ENCODE data around the gene WWP2. TPM values are rescaled to one million over a fixed set of nuclear protein-coding genes. Genes with fewer than 3 reads are reported as not detected.
A peak's percentile ranks its signal among the peaks of the same experiment; 100 is the strongest.

The WWP2 gene
- total RNA-seq, 1 experiment from 2014 or later, result 40.2 TPM

DNA sequence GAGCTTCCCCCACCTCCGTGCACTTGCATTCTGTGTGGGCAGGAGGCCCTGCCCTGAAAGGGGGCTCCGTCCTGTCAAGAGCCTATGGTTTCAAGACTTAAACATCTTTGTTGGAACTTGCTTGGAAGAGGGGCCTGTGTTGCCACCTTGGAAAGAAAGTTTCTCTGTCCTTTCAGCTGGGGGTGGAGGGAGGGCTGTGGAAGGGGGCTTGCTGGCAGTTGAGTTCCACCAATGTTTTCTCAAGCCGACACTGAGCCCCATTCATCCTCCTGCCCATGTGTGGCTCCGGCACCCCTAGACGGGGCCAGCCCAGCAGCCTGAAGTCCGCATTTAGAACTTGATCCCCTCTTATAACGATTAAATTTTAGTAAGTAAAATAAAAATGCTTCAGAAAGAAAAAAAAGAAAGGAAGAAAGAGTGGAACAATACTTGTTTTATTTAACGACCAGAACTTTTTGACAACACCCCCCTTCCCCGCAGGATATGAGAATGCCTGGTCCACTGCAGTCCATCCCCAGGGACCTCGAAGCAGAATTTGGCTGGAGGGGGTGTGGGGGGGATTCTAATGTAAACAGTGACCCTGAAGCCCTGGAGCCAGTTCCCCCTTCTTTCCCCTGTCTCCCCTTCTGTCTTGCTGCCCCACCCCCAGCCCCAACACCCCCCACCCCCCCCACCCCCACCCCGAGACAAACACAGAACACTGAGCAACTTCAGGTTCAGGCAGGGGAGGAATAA, 162.1 kb downstream of the WWP2 start:
- H3K4me2 ChIP-seq (ENCODE audit: insufficient read depth, insufficient read length, low read length), result no peak overlapping the region
- H3K79me1 ChIP-seq (ENCODE audit: insufficient read depth, low read depth, low read length, poor library complexity, severe bottlenecking), result no peaks in the 10 kb centered on the region
- H2BK120ac ChIP-seq (ENCODE audit: low read depth, low read length, poor library complexity, severe bottlenecking), result no peak overlapping the region
- no peak overlapping the region for H4K91ac ChIP-seq (ENCODE audit: insufficient read length, low read depth, low read length)
- Mint-ChIP-seq H3K4me1 (peaks cover 22 to 37% of the 10 kb centered on the region in 2 experiments), H3K27ac (peak overlapping the region in 2 of 3 experiments; percentile 32 to 79; a peak in 3 of 7 replicates), H3K9me3 (no peaks in the 10 kb centered on the region), H3K36me3 (ENCODE audit: insufficient read depth in 1 of 3, low read depth in 3 of 3) (peaks cover 0 to 13% (median 4%) of the 10 kb centered on the region in 3 experiments; a peak in 4 of 7 replicates), H3K27me3 (ENCODE audit: low read depth) (no peaks in the 10 kb centered on the region), H3K4me3 (no peak overlapping the region)
- H3K27ac ChIP-seq (ENCODE audit: insufficient read length, low read depth, low read length), result no peak overlapping the region
- no peak overlapping the region for H3K56ac ChIP-seq (ENCODE audit: insufficient read length, low read depth, low read length)
- H3K4me1 ChIP-seq (ENCODE audit: insufficient read depth, low read length), result peaks cover 6% of the 10 kb centered on the region; the same call in 1 of the 2 replicates
- no peak overlapping the region for H2AK5ac ChIP-seq (ENCODE audit: insufficient read length, low read length)
- H4K20me1 ChIP-seq (ENCODE audit: control insufficient read depth, insufficient read depth, insufficient read length), result no peaks in the 10 kb centered on the region
- H2BK20ac ChIP-seq (ENCODE audit: low read depth, low read length, poor library complexity, severe bottlenecking), result no peak overlapping the region
- no peak overlapping the region for H4K8ac ChIP-seq (replicated peaks; ENCODE audit: insufficient read length, low read depth, low read length)
- no peak overlapping the region for H3K23ac ChIP-seq (ENCODE audit: insufficient read length, low read depth, low read length)
- H2BK12ac ChIP-seq (ENCODE audit: insufficient read length, low read depth, low read length), result no peak overlapping the region
- no peak overlapping the region for H3T11ph ChIP-seq (ENCODE audit: low read length)
- H4K5ac ChIP-seq (ENCODE audit: insufficient read length, low read depth, low read length), result no peak overlapping the region
- no peaks in the 10 kb centered on the region for H3K27me3 ChIP-seq (ENCODE audit: insufficient read depth, low read length)
- WGBS (ENCODE audit: extremely low coverage, insufficient read length, low lambda C conversion rate), result no CpG with 5 or more reads among the region's 11 CpGs
- H3K14ac ChIP-seq (ENCODE audit: insufficient read depth, low read length), result no peak overlapping the region
- H3K4ac ChIP-seq (ENCODE audit: low read depth, low read length), result no peak overlapping the region
- H2AFZ ChIP-seq (ENCODE audit: low read length), result no peak overlapping the region
- H3K23me2 ChIP-seq (ENCODE audit: insufficient read length, low read depth, low read length, poor library complexity, severe bottlenecking), result no peaks in the 10 kb centered on the region
- H3K9me3 ChIP-seq (ENCODE audit: control insufficient read depth, low read depth, low read length), result no peaks in the 10 kb centered on the region
- no peaks in the 10 kb centered on the region for H3K79me2 ChIP-seq (ENCODE audit: insufficient read depth, low read length)
- H3K18ac ChIP-seq (ENCODE audit: insufficient read length, low read depth, low read length), result no peak overlapping the region
- H2BK15ac ChIP-seq (ENCODE audit: low read depth, low read length), result no peak overlapping the region
- H2BK5ac ChIP-seq (ENCODE audit: insufficient read length, low read length), result no peak overlapping the region
- no peak overlapping the region for H3K9ac ChIP-seq (ENCODE audit: extremely low read depth, insufficient read length, low read length)
- TF ChIP-seq CTCF (conservative IDR thresholded peaks at IDR 0.05), result no peak
- no peak for DNase-seq

All from H9 (cell line).